PC-3 (cell line): ENCODE results near the gene ARHGDIB.

ENCODE experiments used
- EZH2 ChIP-seq: fragments of 300-600 bp; sonication (generic); IDR thresholded peaks from one replicate; pipeline ENCODE4 v1.6.1; 2017; ENCODE audit warnings: antibody characterized with exemption, mild to moderate bottlenecking, low read length; ENCODE audit not compliant: unreplicated experiment
- EZH2phosphoT487 ChIP-seq: fragments of 300-600 bp; sonication (generic); IDR thresholded peaks from 2 replicates; pipeline ENCODE4 v1.6.1; 2018; ENCODE audit warnings: mild to moderate bottlenecking, antibody characterized with exemption, low read length, borderline replicate concordance
- TF ChIP-seq, protein P1 (sequence below): fragments of 300-600 bp; sonication (generic); conservative IDR thresholded peaks from 2 replicates; pipeline ENCODE4 v1.5.1; 2017; ENCODE audit warnings: antibody characterized with exemption, low read depth, mild to moderate bottlenecking, low read length

DNA sequence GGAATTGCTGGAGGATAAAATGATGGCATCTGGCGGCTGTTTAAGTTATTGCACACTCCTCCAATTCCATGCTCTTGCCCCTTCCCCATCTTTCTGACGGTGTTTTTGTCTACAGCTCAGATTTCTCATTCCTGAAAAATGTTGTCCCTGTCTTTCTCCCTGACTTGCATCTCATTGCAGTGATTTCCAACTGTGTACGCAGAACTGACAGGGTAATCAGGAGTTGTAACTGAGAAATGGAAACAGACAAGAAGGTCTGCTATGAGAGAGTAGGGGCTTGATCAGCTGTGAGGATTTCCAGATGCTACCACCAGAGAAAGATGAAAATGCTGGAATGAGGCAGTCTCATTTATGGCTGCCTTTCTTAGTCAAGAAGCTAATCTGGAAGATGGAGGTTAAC lies 24.4 kb downstream of the ARHGDIB start:
- TF ChIP-seq, protein P1, sequence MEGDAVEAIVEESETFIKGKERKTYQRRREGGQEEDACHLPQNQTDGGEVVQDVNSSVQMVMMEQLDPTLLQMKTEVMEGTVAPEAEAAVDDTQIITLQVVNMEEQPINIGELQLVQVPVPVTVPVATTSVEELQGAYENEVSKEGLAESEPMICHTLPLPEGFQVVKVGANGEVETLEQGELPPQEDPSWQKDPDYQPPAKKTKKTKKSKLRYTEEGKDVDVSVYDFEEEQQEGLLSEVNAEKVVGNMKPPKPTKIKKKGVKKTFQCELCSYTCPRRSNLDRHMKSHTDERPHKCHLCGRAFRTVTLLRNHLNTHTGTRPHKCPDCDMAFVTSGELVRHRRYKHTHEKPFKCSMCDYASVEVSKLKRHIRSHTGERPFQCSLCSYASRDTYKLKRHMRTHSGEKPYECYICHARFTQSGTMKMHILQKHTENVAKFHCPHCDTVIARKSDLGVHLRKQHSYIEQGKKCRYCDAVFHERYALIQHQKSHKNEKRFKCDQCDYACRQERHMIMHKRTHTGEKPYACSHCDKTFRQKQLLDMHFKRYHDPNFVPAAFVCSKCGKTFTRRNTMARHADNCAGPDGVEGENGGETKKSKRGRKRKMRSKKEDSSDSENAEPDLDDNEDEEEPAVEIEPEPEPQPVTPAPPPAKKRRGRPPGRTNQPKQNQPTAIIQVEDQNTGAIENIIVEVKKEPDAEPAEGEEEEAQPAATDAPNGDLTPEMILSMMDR, result no peak
- TF ChIP-seq EZH2, result no peak
- TF ChIP-seq EZH2phosphoT487, result no peak
